Measurements from ENCODE around the gene DEFB114. TPM values are rescaled to one million over a fixed set of nuclear protein-coding genes. Genes with fewer than 3 reads are reported as not detected.

DEFB114 gene
- polyA plus RNA-seq, 3 donors: not detected

GRCh38 chr6:49980898-49981297, 16.9 kb upstream of the DEFB114 start:
- Histone ChIP-seq H3K9ac (ENCODE audit: insufficient read depth, low read length, poor library complexity, severe bottlenecking) (no peak overlapping the region), H3K27ac (ENCODE audit: low read depth in 1 of 2, low read length in 2 of 2) (no peak overlapping the region), H3K79me2 (ENCODE audit: insufficient read depth, low read length) (no peaks in the 10 kb centered on the region), H3K4me1 (ENCODE audit: control insufficient read depth in 1 of 2, insufficient read depth in 2 of 2, low read length in 2 of 2) (no peaks in the 10 kb centered on the region), H3K27me3 (ENCODE audit: control insufficient read depth in 2 of 2, insufficient read depth in 2 of 2, low read length in 2 of 2) (no peaks in the 10 kb centered on the region), H3K36me3 (replicated peaks in 1 of 2; ENCODE audit: control insufficient read depth in 1 of 2, insufficient read depth in 2 of 2, low read length in 2 of 2) (no peaks in the 10 kb centered on the region), H3K9me3 (replicated peaks in 1 of 2; ENCODE audit: control insufficient read depth in 1 of 2, insufficient read depth in 1 of 2, low read length in 2 of 2) (no peaks in the 10 kb centered on the region), H4K20me1 (ENCODE audit: insufficient read depth, low read length) (no peaks in the 10 kb centered on the region), H2AFZ (ENCODE audit: insufficient read depth, low read depth, low read length, poor library complexity, severe bottlenecking) (no peak overlapping the region), H3K4me3 (replicated peaks in 1 of 3; ENCODE audit: low read depth in 2 of 3, low read length in 3 of 3) (no peak overlapping the region), H3K4me2 (replicated peaks; ENCODE audit: extremely low read depth, low read length, poor library complexity, severe bottlenecking) (no peak overlapping the region)
- Mint-ChIP-seq H3K27ac (no peak overlapping the region), H3K36me3 (no peaks in the 10 kb centered on the region), H3K9me3 (peaks cover 0 to 5% (median 0%) of the 10 kb centered on the region in 7 donors), H3K4me1 (peaks cover 2% of the 10 kb centered on the region), H3K4me3 (no peak overlapping the region), H3K27me3 (ENCODE audit: low read depth in 3 of 3) (peaks cover 0 to 1% (median 0%) of the 10 kb centered on the region in 3 donors)
- intact Hi-C loops (cut with micrococcal nuclease): no loop called here
- WGBS (ENCODE audit: insufficient coverage): no CpG with 5 or more reads among the region's 1 CpG
- no peak for TF ChIP-seq CTCF (IDR thresholded peaks at IDR 0.05)
- no peak for DNase-seq

- Histone ChIP-seq H3K4me1 (ENCODE audit: control insufficient read depth in 1 of 2, insufficient read depth in 2 of 2, low read length in 2 of 2) (no peaks in the 10 kb centered on the region), H3K4me2 (replicated peaks; ENCODE audit: extremely low read depth, low read length, poor library complexity, severe bottlenecking) (no peak overlapping the region), H3K9me3 (replicated peaks in 1 of 2; ENCODE audit: control insufficient read depth in 1 of 2, insufficient read depth in 1 of 2, low read length in 2 of 2) (no peaks in the 10 kb centered on the region), H3K9ac (ENCODE audit: insufficient read depth, low read length, poor library complexity, severe bottlenecking) (no peak overlapping the region), H3K27ac (ENCODE audit: low read depth in 1 of 2, low read length in 2 of 2) (no peak overlapping the region), H4K20me1 (ENCODE audit: insufficient read depth, low read length) (no peaks in the 10 kb centered on the region), H3K4me3 (replicated peaks in 1 of 3; ENCODE audit: low read depth in 2 of 3, low read length in 3 of 3) (no peak overlapping the region), H2AFZ (ENCODE audit: insufficient read depth, low read depth, low read length, poor library complexity, severe bottlenecking) (no peak overlapping the region), H3K36me3 (replicated peaks in 1 of 2; ENCODE audit: control insufficient read depth in 1 of 2, insufficient read depth in 2 of 2, low read length in 2 of 2) (no peaks in the 10 kb centered on the region), H3K79me2 (ENCODE audit: insufficient read depth, low read length) (no peaks in the 10 kb centered on the region), H3K27me3 (ENCODE audit: control insufficient read depth in 2 of 2, insufficient read depth in 2 of 2, low read length in 2 of 2) (no peaks in the 10 kb centered on the region)
- Mint-ChIP-seq H3K4me1 (peaks cover 2% of the 10 kb centered on the region), H3K9me3 (peaks cover 0 to 3% (median 0%) of the 10 kb centered on the region in 7 donors), H3K4me3 (no peak overlapping the region), H3K27me3 (ENCODE audit: low read depth in 3 of 3) (peaks cover 0 to 1% (median 0%) of the 10 kb centered on the region in 3 donors), H3K27ac (no peak overlapping the region), H3K36me3 (no peaks in the 10 kb centered on the region)
- no peak for DNase-seq
- intact Hi-C loops (cut with micrococcal nuclease): no loop called here
- WGBS (ENCODE audit: insufficient coverage): 81% methylated on average over 4 of the region's 4 CpGs
- no peak for TF ChIP-seq CTCF (IDR thresholded peaks at IDR 0.05)
Measured at GRCh38 chr6:49979584-49979983, 15.6 kb upstream of the DEFB114 start.
